Loucy (cell line): ENCODE measurements around the gene UBE2J1.
A peak's percentile ranks its signal among the peaks of the same experiment; 100 is the strongest.

Experiments
- H2AFZ ChIP-seq: fragments of 200-600 bp; sonication (generic); 2 replicates; pipeline ENCODE4 v1.6.0; 2016; ENCODE audit warnings: antibody characterized with exemption, mild to moderate bottlenecking, low read length, moderate library complexity
- H3F3A ChIP-seq: fragments of 200-600 bp; 2 replicates; pipeline ENCODE4 v1.6.0; 2016; ENCODE audit warnings: antibody characterized with exemption, low read depth, mild to moderate bottlenecking
- H3K27me3 ChIP-seq: fragments of 200-600 bp; sonication (generic); 2 replicates; pipeline ENCODE4 v1.6.1; 2014; ENCODE audit warnings: low read length, mild to moderate bottlenecking; ENCODE audit not compliant: insufficient read depth, poor library complexity, severe bottlenecking
- H3K36me3 ChIP-seq: fragments of 200-600 bp; sonication (generic); 2 replicates; pipeline ENCODE4 v1.6.1; 2016; ENCODE audit warnings: low read length; ENCODE audit not compliant: insufficient read depth
- H3K4me1 ChIP-seq: fragments of 200-600 bp; sonication (generic); 2 replicates; pipeline ENCODE4 v1.5.1; 2014; ENCODE audit warnings: low read length, mild to moderate bottlenecking; ENCODE audit not compliant: insufficient read depth, poor library complexity, severe bottlenecking
- H3K4me2 ChIP-seq: fragments of 200-600 bp; sonication (generic); 2 replicates; pipeline ENCODE4 v1.6.0; 2014; ENCODE audit warnings: antibody characterized with exemption, low read length, low read depth, mild to moderate bottlenecking; ENCODE audit not compliant: poor library complexity, severe bottlenecking
- H3K4me3 ChIP-seq: fragments of 200-600 bp; sonication (generic); 2 replicates; pipeline ENCODE4 v1.5.1; 2014; ENCODE audit warnings: low read length, mild to moderate bottlenecking, mixed read lengths; ENCODE audit not compliant: poor library complexity, severe bottlenecking
- H3K79me2 ChIP-seq: fragments of 200-600 bp; sonication (generic); 2 replicates; pipeline ENCODE4 v1.6.1; 2014; ENCODE audit warnings: low read length; ENCODE audit not compliant: insufficient read depth
- H3K9ac ChIP-seq: fragments of 200-600 bp; sonication (generic); 2 replicates; pipeline ENCODE4 v1.6.0; 2014; ENCODE audit warnings: mild to moderate bottlenecking, low read depth, low read length, moderate library complexity; ENCODE audit not compliant: poor library complexity, severe bottlenecking
- H3K9me2 ChIP-seq: fragments of 200-600 bp; sonication (generic); replicated peaks from 2 replicates; pipeline ENCODE4 v1.6.1; 2016; ENCODE audit warnings: low read depth, low read length, mixed read lengths
- H3K9me3 ChIP-seq: fragments of 200-600 bp; sonication (generic); 2 replicates; pipeline ENCODE4 v1.6.1; 2014; ENCODE audit warnings: mild to moderate bottlenecking, antibody characterized with exemption, low read length, low read depth; ENCODE audit not compliant: insufficient read depth
- H4K20me1 ChIP-seq: fragments of 200-600 bp; sonication (generic); 2 replicates; pipeline ENCODE4 v1.6.0; 2014; ENCODE audit warnings: antibody characterized with exemption, low read length, mild to moderate bottlenecking; ENCODE audit not compliant: insufficient read depth, poor library complexity, severe bottlenecking
- EZH2phosphoT487 ChIP-seq: fragments of 200-600 bp; IDR thresholded peaks from 2 replicates; pipeline ENCODE4 v1.6.1; 2018; ENCODE audit warnings: antibody characterized with exemption, mild to moderate bottlenecking, moderate library complexity, borderline replicate concordance
- TF ChIP-seq, protein P1 (sequence below): fragments of 200-600 bp; sonication (generic); conservative IDR thresholded peaks from 2 replicates; pipeline ENCODE4 v1.5.1; 2014; ENCODE audit warnings: mild to moderate bottlenecking, antibody characterized with exemption, low read length

Gene UBE2J1

DNA sequence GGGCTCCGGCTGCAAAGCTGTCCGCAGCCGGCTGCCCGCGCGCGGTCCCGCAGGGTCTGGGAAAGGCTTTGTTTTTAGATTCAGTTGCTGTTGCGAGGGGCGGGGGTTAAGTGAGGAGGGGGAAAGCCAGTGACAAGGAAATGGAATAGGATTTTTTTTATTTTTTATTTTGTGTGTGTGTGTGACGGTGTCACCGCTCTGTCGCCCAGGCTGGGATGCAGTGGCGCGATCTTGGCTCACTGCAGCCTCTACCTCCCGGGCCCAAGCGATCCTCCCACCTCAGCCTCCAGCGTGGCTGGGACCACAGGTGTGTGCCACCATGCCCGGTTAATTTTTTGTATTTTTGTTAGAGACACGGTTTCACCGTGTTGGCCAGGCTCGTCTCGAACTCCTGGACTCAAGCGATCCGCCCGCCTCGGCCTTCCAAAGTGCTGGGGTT lies 615 bp upstream of the UBE2J1 start:
- Histone ChIP-seq H3F3A (peaks cover 2% of the 10 kb centered on the region; the same call in 1 of the 2 replicates), H3K4me2 (peak overlapping the region; percentile 88), H3K36me3 (no peaks in the 10 kb centered on the region), H3K9me3 (no peaks in the 10 kb centered on the region), H3K4me3 (peak overlapping the region; percentile 93), H3K9me2 (no peaks in the 10 kb centered on the region), H2AFZ (peak overlapping the region; percentile 89), H3K79me2 (peaks cover 63% of the 10 kb centered on the region), H4K20me1 (peaks cover 25% of the 10 kb centered on the region), H3K4me1 (peaks cover 60% of the 10 kb centered on the region), H3K27me3 (no peaks in the 10 kb centered on the region), H3K9ac (peak overlapping the region; percentile 87)
- TF ChIP-seq, protein P1, sequence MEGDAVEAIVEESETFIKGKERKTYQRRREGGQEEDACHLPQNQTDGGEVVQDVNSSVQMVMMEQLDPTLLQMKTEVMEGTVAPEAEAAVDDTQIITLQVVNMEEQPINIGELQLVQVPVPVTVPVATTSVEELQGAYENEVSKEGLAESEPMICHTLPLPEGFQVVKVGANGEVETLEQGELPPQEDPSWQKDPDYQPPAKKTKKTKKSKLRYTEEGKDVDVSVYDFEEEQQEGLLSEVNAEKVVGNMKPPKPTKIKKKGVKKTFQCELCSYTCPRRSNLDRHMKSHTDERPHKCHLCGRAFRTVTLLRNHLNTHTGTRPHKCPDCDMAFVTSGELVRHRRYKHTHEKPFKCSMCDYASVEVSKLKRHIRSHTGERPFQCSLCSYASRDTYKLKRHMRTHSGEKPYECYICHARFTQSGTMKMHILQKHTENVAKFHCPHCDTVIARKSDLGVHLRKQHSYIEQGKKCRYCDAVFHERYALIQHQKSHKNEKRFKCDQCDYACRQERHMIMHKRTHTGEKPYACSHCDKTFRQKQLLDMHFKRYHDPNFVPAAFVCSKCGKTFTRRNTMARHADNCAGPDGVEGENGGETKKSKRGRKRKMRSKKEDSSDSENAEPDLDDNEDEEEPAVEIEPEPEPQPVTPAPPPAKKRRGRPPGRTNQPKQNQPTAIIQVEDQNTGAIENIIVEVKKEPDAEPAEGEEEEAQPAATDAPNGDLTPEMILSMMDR: no peak
- no peak for TF ChIP-seq EZH2phosphoT487

DNA sequence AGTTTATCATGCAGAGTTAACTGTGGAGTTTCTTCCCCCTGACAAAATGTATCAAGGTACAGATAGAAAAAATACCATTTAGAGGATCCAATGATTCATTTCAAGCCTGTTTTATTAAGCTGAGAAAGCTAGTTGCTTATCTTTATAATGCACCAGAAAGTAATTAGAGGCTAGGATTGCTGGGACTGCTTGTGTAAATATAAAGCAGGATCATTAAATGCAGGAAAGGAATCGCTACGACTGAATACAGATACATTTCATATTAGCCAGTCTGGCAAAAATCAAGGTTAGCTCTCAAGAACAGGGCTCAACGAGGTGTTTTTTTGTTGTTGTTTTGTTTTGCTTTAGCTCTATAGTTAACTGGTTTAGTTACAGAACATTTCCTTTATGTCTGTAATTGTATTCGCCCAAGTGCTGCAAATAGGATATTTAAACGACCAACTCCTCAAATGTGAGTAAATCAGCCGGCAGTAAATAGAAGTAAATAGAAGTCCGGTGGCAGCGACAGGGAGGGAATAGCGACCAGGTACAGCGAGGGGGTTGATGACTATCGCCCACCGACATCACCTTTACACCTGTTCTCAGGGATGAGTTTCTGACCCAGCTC lies 748 bp downstream of the UBE2J1 start:
- Histone ChIP-seq H3K4me2 (peak overlapping the region; percentile 88), H3K79me2 (peaks cover 76% of the 10 kb centered on the region), H3K4me1 (peaks cover 60% of the 10 kb centered on the region), H3K9ac (peak overlapping the region; percentile 87), H3K27me3 (no peaks in the 10 kb centered on the region), H3K9me3 (no peaks in the 10 kb centered on the region), H4K20me1 (peaks cover 38% of the 10 kb centered on the region), H3K9me2 (no peaks in the 10 kb centered on the region), H3K4me3 (peak overlapping the region; percentile 93), H2AFZ (peak overlapping the region; percentile 80), H3K36me3 (no peaks in the 10 kb centered on the region), H3F3A (peaks cover 2% of the 10 kb centered on the region; the same call in 1 of the 2 replicates)
- TF ChIP-seq EZH2phosphoT487: no peak

DNA sequence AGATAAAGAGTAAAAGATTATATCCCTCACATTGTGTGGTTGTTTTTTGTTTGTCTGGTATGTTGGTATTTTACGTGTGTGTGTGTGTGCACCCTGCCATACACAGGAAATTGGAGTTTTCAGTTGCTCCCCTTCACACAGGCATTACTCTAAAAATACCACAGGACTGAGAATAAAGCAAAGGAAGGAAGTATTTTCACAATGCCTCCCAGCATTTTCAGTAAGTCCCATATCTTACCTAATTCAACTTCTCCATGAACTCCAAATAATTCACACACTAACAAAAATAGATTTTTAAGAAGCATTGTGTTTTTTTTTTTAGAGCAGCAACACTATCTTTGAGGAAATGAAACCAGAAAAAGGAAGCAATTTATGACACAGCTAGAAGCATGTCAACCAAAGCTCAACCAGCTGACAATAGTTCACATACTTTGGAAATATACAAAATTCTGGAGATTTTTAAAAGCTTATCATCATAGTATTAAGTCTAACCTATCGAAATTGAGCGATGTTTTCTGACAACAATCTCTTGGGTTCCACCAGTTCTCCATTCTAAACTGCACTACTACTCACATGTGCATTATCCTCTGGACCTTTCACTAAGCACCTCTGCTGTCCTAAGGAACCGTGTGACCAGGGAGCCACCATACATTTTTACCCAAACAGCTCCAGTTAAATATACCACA lies 2.1 kb downstream of the UBE2J1 start:
- H3K36me3 ChIP-seq: no peaks in the 10 kb centered on the region
- H3K27me3 ChIP-seq: no peaks in the 10 kb centered on the region
- H3K4me2 ChIP-seq: peak overlapping the region; percentile 88
- peak overlapping the region; percentile 87 for H3K9ac ChIP-seq
- H3K9me2 ChIP-seq: no peaks in the 10 kb centered on the region
- no peak for TF ChIP-seq EZH2phosphoT487
- TF ChIP-seq, protein P1: no peak
- peaks cover 43% of the 10 kb centered on the region for H4K20me1 ChIP-seq
- no peak overlapping the region for H2AFZ ChIP-seq
- H3K79me2 ChIP-seq: peaks cover 90% of the 10 kb centered on the region
- H3K9me3 ChIP-seq: no peaks in the 10 kb centered on the region
- H3K4me1 ChIP-seq: peaks cover 60% of the 10 kb centered on the region
- peaks cover 2% of the 10 kb centered on the region; the same call in 1 of the 2 replicates for H3F3A ChIP-seq
- peak overlapping the region; percentile 93 for H3K4me3 ChIP-seq
